Measurements from ENCODE around the gene PPP1R18. TPM values are rescaled to one million over a fixed set of nuclear protein-coding genes. Genes with fewer than 3 reads are reported as not detected.

The PPP1R18 gene
- total and polyA plus RNA-seq, 9 of the 15 experiments (the other 6 are each of a cell fraction or from before 2014, with no cell fraction given) = 12.0 to 99.2 (median 42.6) TPM

GRCh38 chr6:30682143-30683117 lies 4.0 kb downstream of the PPP1R18 start (continued):
- TF ChIP-seq SOX6 (IDR thresholded peaks at IDR 0.05) = peak; percentile 36; the same call in 1 of the 2 replicates
- no peak for TF ChIP-seq SNRNP70 (optimal IDR thresholded peaks at IDR 0.05; ENCODE audit: low read depth, low read length)
- peak; percentile 64 for TF ChIP-seq HMGN3 (IDR thresholded peaks at IDR 0.05; ENCODE audit: borderline replicate concordance, extremely low read depth, insufficient read length, low read depth, low read length)
- peak; percentile 82 to 95 for TF ChIP-seq MAZ (CRISPR knock-in tag; conservative IDR thresholded peaks at IDR 0.05 in 1 of 2, IDR thresholded peaks at IDR 0.05 in 1 of 2)
- no peak; a peak in 1 of 4 replicates for TF ChIP-seq TBL1XR1 (IDR thresholded peaks at IDR 0.05; ENCODE audit: low read length in 2 of 2)
- TF ChIP-seq NR1H2 (CRISPR knock-in tag; IDR thresholded peaks at IDR 0.05) = no peak; the same call in 1 of the 2 replicates
- no peak for TF ChIP-seq BRF1 (IDR thresholded peaks at IDR 0.05; ENCODE audit: borderline replicate concordance, extremely low read depth, insufficient read length)
- TF ChIP-seq DEAF1 (CRISPR knock-in tag; IDR thresholded peaks at IDR 0.05) = no peak
- no peak for TF ChIP-seq SNAPC5 (CRISPR knock-in tag; IDR thresholded peaks at IDR 0.05)
- TF ChIP-seq ZNF347 (CRISPR knock-in tag; IDR thresholded peaks at IDR 0.05; ENCODE audit: low read depth) = no peak
- no peak for TF ChIP-seq RBM39 (optimal IDR thresholded peaks at IDR 0.05; ENCODE audit: low read depth, low read length)
- no peak for TF ChIP-seq ZBTB43 (CRISPR knock-in tag; IDR thresholded peaks at IDR 0.05)
- no peak for TF ChIP-seq SIRT6 (IDR thresholded peaks at IDR 0.05; ENCODE audit: low read depth, low read length)
- TF ChIP-seq ZNF354B (CRISPR knock-in tag; IDR thresholded peaks at IDR 0.05) = no peak
- TF ChIP-seq ZNF280B (CRISPR knock-in tag; IDR thresholded peaks at IDR 0.05) = no peak
- no peak for TF ChIP-seq DLX4 (CRISPR knock-in tag; IDR thresholded peaks at IDR 0.05)
- TF ChIP-seq ZNF75A (CRISPR knock-in tag; IDR thresholded peaks at IDR 0.05) = no peak
- TF ChIP-seq SMARCA5 (IDR thresholded peaks at IDR 0.05) = peak; percentile 90
- TF ChIP-seq THRA (IDR thresholded peaks at IDR 0.05) = no peak
- TF ChIP-seq GABPB1 (CRISPR knock-in tag; IDR thresholded peaks at IDR 0.05) = peak; percentile 84
- TF ChIP-seq ARID1B (IDR thresholded peaks at IDR 0.05) = peak; percentile 79
- no peak for TF ChIP-seq KLF16 (IDR thresholded peaks at IDR 0.05)
